SK-N-SH (cell line): Measurements from ENCODE around the gene TOP3B. TPM values are rescaled to one million over a fixed set of nuclear protein-coding genes. Genes with fewer than 3 reads are reported as not detected.

Experiments
- CTCF ChIA-PET: fragments of 300-600, 350-600 bp; formaldehyde crosslinking; extraction: SDS; loops from one replicate; lab custom pipeline; 2021; lab: Yijun Ruan, JAX
- POLR2A ChIA-PET: fragments of 350-600 bp; sonication (Branson Sonifier 250); formaldehyde crosslinking; extraction: SDS; loops from one replicate; lab custom pipeline; 2020; ENCODE audit warnings: antibody characterized with exemption, inconsistent platforms; lab: Yijun Ruan, JAX
- DNase-seq: peaks from one replicate; pipeline ENCODE4 v3.0.0; 2012
- H2AFZ ChIP-seq: fragments of 200-600 bp; sonication (generic); 2 replicates; pipeline ENCODE4 v1.8.1; 2016; ENCODE audit warnings: antibody characterized with exemption, mild to moderate bottlenecking, low read depth
- H3F3A ChIP-seq: fragments of 200-600 bp; sonication (generic); replicated peaks from 2 replicates; pipeline ENCODE3; 2016; ENCODE audit warnings: antibody characterized with exemption, mild to moderate bottlenecking; ENCODE audit not compliant: insufficient read depth
- H3K27ac ChIP-seq, 2 experiments: fragments of 200-500 bp in 1 of 2; fragments of 200-600 bp in 1 of 2; sonication (Bioruptor generic) in 1 of 2; sonication (generic), shearing (Covaris generic) in 1 of 2; 2 replicates each; pipeline versions ENCODE4 v1.5.1 to v1.6.1; 2014 to 2016; ENCODE audit warnings: low read depth in 2 of 2, inconsistent platforms in 1 of 2, low read length in 1 of 2, mild to moderate bottlenecking in 1 of 2, mixed read lengths in 1 of 2
- H3K27me3 ChIP-seq: fragments of 200-600 bp; sonication (generic), shearing (Covaris generic); 2 replicates; pipeline ENCODE4 v1.6.1; 2016; ENCODE audit warnings: mixed run types; ENCODE audit not compliant: insufficient read depth
- H3K36me3 ChIP-seq, 2 experiments: fragments of 200-500 bp in 1 of 2; fragments of 200-600 bp in 1 of 2; sonication (Bioruptor generic) in 1 of 2; sonication (generic) in 1 of 2; replicated peaks in 1 of 2; 2 replicates each; pipeline versions ENCODE3 to v1.5.1; 2014 to 2016; ENCODE audit warnings: low read length in 1 of 2, mild to moderate bottlenecking in 1 of 2; ENCODE audit not compliant: insufficient read depth in 2 of 2, control insufficient read depth in 1 of 2
- H3K4me1 ChIP-seq, 2 experiments: fragments of 200-500 bp in 1 of 2; fragments of 200-600 bp in 1 of 2; sonication (Bioruptor generic) in 1 of 2; sonication (generic), shearing (Covaris generic) in 1 of 2; 2 replicates each; pipeline versions ENCODE4 v1.5.1 to v1.6.1; 2014 to 2016; ENCODE audit warnings: low read depth in 1 of 2, low read length in 1 of 2, mixed run types in 1 of 2; ENCODE audit not compliant: insufficient read depth in 2 of 2, control insufficient read depth in 1 of 2
- H3K4me2 ChIP-seq: fragments of 200-600 bp; sonication (generic), shearing (Covaris generic); 2 replicates; pipeline ENCODE4 v1.6.1; 2017; ENCODE audit warnings: mixed run types
- H3K4me3 ChIP-seq, 2 experiments: fragments of 200-500 bp in 1 of 2; fragments of 200-600 bp in 1 of 2; sonication (Bioruptor generic) in 1 of 2; sonication (generic), shearing (Covaris generic) in 1 of 2; 2 replicates each; pipeline versions ENCODE4 v1.5.1 to v1.8.1; 2014 to 2016; ENCODE audit warnings: low read depth in 2 of 2, inconsistent platforms in 1 of 2, low read length in 1 of 2, mild to moderate bottlenecking in 1 of 2, mixed read lengths in 1 of 2, moderate library complexity in 1 of 2
- H3K79me2 ChIP-seq: fragments of 200-600 bp; sonication (generic); 2 replicates; pipeline ENCODE4 v1.8.1; 2017; ENCODE audit warnings: mild to moderate bottlenecking; ENCODE audit not compliant: insufficient read depth
- H3K9ac ChIP-seq: fragments of 200-600 bp; sonication (generic); 2 replicates; pipeline ENCODE4 v1.6.1; 2017; ENCODE audit warnings: mixed run types
- H3K9me2 ChIP-seq: fragments of 200-600 bp; sonication (generic); 2 replicates; pipeline ENCODE4 v1.6.1; 2017; ENCODE audit warnings: mixed run types
- H3K9me3 ChIP-seq: fragments of 200-600 bp; sonication (generic); 2 replicates; pipeline ENCODE4 v1.6.1; 2017; ENCODE audit warnings: mixed run types, mild to moderate bottlenecking, moderate library complexity
- H4K20me1 ChIP-seq: fragments of 200-600 bp; sonication (generic); 2 replicates; pipeline ENCODE4 v1.6.1; 2017; ENCODE audit warnings: mild to moderate bottlenecking, mixed run types; ENCODE audit not compliant: insufficient read depth
- CHD2 ChIP-seq: fragments of 150-350 bp; IDR thresholded peaks from 2 replicates; pipeline ENCODE4 v1.6.1; 2018; ENCODE audit warnings: low read length; ENCODE audit not compliant: partially characterized antibody
- IRF3 ChIP-seq: fragments of 150-350 bp; IDR thresholded peaks from 2 replicates; pipeline ENCODE4 v1.6.1; 2016; ENCODE audit warnings: mild to moderate bottlenecking, low read depth, low read length
- NFIC ChIP-seq: IDR thresholded peaks from 2 replicates; pipeline ENCODE4 v1.4.0; 2012; ENCODE audit warnings: borderline replicate concordance
- NRF1 ChIP-seq: IDR thresholded peaks from 2 replicates; pipeline ENCODE4 v1.6.1; 2012; ENCODE audit warnings: low read depth, mild to moderate bottlenecking, low read length
- RFX5 ChIP-seq: IDR thresholded peaks from 2 replicates; pipeline ENCODE4 v1.6.1; 2012; ENCODE audit warnings: mild to moderate bottlenecking, improper control_type of control experiment, low read length
- SMC3 ChIP-seq: IDR thresholded peaks from 2 replicates; pipeline ENCODE4 v1.6.1; 2012; ENCODE audit warnings: low read depth, low read length, improper control_type of control experiment
- TAF1 ChIP-seq: IDR thresholded peaks from 2 replicates; pipeline ENCODE4 v1.6.1; 2012; ENCODE audit warnings: low read depth, mild to moderate bottlenecking, low read length, moderate library complexity, borderline replicate concordance
- TCF12 ChIP-seq: IDR thresholded peaks from 2 replicates; pipeline ENCODE4 v1.4.0; 2012
- USF1 ChIP-seq: IDR thresholded peaks from 2 replicates; pipeline ENCODE4 v1.4.0; 2012; ENCODE audit warnings: low read depth, borderline replicate concordance
- ZBTB33 ChIP-seq: IDR thresholded peaks from 2 replicates; pipeline ENCODE4 v1.4.0; 2012; ENCODE audit warnings: low read depth, borderline replicate concordance
- WGBS: methylation state at CpG from one replicate; pipeline ENCODE4 v1.1.6; 2017; ENCODE audit warnings: low lambda C conversion rate; 5-methylcytosine and 5-hydroxymethylcytosine counted together
- polyA plus RNA-seq, 3 experiments: library from polyadenylated mRNA; depleted of rRNA; stranded (reverse); fragments of >200 nt; gene quantifications; 2 replicates each; pipeline ENCODE4 v1.2.3, GENCODE V29; 2012
- TF ChIP-seq, protein P1 (sequence below): IDR thresholded peaks from 2 replicates; pipeline ENCODE4 v1.4.0; 2012; ENCODE audit warnings: low read depth
- TF ChIP-seq, protein P2 (sequence below): fragments of 150-350 bp; IDR thresholded peaks from 2 replicates; pipeline ENCODE4 v1.6.1; 2017; ENCODE audit warnings: antibody characterized with exemption, low read length, low read depth, borderline replicate concordance
- TF ChIP-seq, protein P3 (sequence below): fragments of 200-600 bp; sonication (generic); IDR thresholded peaks from 2 replicates; pipeline ENCODE4 v1.6.1; 2017; ENCODE audit warnings: antibody characterized with exemption, mild to moderate bottlenecking, moderate library complexity

Gene TOP3B
- polyA plus RNA-seq, 1 of the 3 experiments (the other 2 are of a cell fraction), result 14.4 TPM

GRCh38 chr22:21971858-21972275 is 10.7 kb downstream of the TOP3B start:
- Histone ChIP-seq H4K20me1 (0 out of 2 replicates have a peak, but pooled peaks cover 4% of the 10 kb centered on the region), H3F3A (no peaks in the 10 kb centered on the region), H3K4me3 (no peak overlapping the region), H3K79me2 (peaks cover 19% of the 10 kb centered on the region; the same call in 1 of the 2 replicates), H3K9ac (no peak overlapping the region), H3K36me3 (peaks cover 22 to 71% of the 10 kb centered on the region in 2 experiments), H3K4me1 (no peaks in the 10 kb centered on the region), H3K27ac (no peak overlapping the region), H3K27me3 (no peaks in the 10 kb centered on the region), H3K9me2 (no peaks in the 10 kb centered on the region), H3K9me3 (no peaks in the 10 kb centered on the region), H2AFZ (no peak overlapping the region), H3K4me2 (no peak overlapping the region)
- DNase-seq, result no peak
- ChIA-PET POLR2A (interaction anchor here (0.9 kb wide), 1 partner anchor 11 kb away, joined by 3 read pairs; the partner anchor contains the start of gene TOP3B), CTCF (interaction anchor here (0.5 to 2.9 kb wide), 36 partner anchors 9 to 271 kb away, joined by 3 to 48 read pairs (median 4); partner anchors contain the start of genes PPM1F and TOP3B)
- TF ChIP-seq TAF1 (no peak), NRF1 (no peak), RFX5 (no peak), SMC3 (no peak), ZBTB33 (no peak), CHD2 (no peak), NFIC (no peak), TCF12 (no peak), IRF3 (no peak), USF1 (no peak)
- TF ChIP-seq, protein P1, sequence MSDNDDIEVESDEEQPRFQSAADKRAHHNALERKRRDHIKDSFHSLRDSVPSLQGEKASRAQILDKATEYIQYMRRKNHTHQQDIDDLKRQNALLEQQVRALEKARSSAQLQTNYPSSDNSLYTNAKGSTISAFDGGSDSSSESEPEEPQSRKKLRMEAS, result no peak
- TF ChIP-seq, protein P2, sequence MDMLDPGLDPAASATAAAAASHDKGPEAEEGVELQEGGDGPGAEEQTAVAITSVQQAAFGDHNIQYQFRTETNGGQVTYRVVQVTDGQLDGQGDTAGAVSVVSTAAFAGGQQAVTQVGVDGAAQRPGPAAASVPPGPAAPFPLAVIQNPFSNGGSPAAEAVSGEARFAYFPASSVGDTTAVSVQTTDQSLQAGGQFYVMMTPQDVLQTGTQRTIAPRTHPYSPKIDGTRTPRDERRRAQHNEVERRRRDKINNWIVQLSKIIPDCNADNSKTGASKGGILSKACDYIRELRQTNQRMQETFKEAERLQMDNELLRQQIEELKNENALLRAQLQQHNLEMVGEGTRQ, result no peak
- TF ChIP-seq, protein P3, sequence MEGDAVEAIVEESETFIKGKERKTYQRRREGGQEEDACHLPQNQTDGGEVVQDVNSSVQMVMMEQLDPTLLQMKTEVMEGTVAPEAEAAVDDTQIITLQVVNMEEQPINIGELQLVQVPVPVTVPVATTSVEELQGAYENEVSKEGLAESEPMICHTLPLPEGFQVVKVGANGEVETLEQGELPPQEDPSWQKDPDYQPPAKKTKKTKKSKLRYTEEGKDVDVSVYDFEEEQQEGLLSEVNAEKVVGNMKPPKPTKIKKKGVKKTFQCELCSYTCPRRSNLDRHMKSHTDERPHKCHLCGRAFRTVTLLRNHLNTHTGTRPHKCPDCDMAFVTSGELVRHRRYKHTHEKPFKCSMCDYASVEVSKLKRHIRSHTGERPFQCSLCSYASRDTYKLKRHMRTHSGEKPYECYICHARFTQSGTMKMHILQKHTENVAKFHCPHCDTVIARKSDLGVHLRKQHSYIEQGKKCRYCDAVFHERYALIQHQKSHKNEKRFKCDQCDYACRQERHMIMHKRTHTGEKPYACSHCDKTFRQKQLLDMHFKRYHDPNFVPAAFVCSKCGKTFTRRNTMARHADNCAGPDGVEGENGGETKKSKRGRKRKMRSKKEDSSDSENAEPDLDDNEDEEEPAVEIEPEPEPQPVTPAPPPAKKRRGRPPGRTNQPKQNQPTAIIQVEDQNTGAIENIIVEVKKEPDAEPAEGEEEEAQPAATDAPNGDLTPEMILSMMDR, result no peak
- WGBS, result 66% methylated on average over 7 of the region's 7 CpGs
